Ammon's horn (tissue), 1 donor: ENCODE data around the gene MACF1.

Experiments used
- DNase-seq: peaks from one replicate; pipeline ENCODE4 v3.0.0-alpha.2; 2016; ENCODE audit warnings: low spot score

MACF1 gene

GRCh38 chr1:39360731-39361130 is 156.2 kb downstream of the MACF1 start:
- no peak for DNase-seq

DNA sequence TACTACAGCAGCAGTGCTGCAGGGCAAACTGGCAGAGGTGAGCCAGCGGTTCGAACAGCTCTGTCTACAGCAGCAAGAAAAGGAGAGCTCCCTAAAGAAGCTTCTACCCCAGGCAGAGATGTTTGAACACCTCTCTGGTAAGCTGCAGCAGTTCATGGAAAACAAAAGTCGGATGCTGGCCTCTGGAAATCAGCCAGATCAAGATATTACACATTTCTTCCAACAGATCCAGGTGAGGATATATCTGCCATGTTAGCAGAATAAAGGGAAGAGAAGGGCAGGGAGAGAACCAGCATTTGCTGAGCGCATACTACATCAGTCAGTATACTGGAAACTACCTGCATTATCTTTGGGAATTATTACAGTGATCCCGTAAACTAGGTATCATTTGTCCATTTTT is 157.0 kb downstream of the MACF1 start:
- DNase-seq, result no peak

DNA sequence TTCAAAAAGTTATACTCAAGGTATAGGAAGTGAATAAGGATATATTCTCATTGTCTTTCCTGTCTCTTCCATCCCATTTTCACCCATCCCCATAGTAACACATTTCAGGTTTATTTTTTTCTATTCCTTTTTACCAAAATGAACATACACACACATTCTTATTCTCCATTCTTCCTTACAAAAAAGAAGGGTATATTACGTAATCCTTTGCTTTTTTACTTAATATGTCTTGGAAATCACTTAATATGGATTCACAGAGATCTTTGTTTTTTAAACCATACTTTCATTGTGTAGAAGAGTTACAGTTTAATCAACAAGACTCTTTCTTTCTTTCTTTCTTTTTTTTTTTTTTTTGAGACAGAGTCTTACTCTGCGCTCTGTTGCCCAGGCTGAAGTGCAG is 158.8 kb downstream of the MACF1 start:
- DNase-seq, result no peak

GRCh38 chr1:39368045-39368444 is 163.6 kb downstream of the MACF1 start:
- no peak for DNase-seq

GRCh38 chr1:39369565-39369964 is 165.1 kb downstream of the MACF1 start:
- DNase-seq, result no peak

DNA sequence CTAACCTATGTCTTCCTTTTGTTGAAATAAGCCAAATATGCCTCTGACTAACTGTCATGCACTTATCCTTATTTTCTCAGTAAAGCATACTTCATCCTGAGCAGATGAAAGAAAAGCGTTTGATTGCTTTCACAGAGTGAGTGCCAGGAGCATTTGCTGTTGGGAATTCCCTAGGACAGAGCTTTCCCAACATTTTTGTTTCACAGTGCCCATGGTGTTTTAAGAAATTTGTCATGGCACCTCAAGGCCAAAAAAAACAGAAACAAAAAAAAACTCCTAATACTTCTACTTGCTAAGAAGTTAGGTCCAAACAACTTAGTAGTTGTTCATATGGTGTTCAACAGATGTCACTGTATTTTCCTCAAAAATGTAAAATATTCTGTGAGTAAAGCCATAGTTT is 166.1 kb downstream of the MACF1 start:
- DNase-seq, result no peak

- DNase-seq, result no peak
Measured at GRCh38 chr1:39372105-39372504, 167.6 kb downstream of the MACF1 start.

- DNase-seq, result no peak
Measured at GRCh38 chr1:39376656-39377055, 172.2 kb downstream of the MACF1 start.

- no peak for DNase-seq
Measured at GRCh38 chr1:39378377-39378776, 173.9 kb downstream of the MACF1 start.

DNA sequence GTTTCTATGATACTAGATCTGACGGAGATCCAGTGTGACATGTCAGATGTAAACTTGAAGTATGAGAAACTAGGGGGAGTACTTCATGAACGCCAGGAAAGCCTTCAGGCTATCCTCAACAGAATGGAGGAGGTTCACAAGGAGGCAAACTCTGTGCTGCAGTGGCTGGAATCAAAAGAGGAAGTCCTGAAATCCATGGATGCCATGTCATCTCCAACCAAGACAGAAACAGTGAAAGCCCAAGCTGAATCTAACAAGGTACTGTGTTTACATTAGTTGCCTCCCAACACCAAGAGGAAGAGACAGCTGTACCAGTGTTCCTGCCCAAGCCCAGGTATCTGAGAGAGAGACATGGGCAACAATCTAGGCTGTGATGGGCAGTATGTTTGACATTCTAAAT is 174.7 kb downstream of the MACF1 start:
- DNase-seq, result no peak

DNA sequence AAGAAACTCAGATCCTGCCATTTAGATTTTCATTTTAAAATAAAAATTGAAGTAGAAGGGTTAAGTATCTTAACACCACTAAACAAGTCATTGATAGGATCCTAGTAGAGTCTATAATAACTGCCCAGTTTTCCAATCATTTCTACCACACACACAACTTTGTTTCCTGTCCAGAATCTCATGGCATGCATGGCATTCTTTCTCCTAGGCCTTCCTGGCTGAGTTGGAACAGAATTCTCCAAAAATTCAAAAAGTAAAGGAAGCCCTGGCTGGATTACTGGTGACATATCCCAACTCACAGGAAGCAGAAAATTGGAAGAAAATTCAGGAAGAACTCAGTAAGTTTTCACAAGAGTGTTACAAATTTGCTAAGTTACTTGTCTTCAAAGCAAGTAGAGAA is 175.5 kb downstream of the MACF1 start:
- DNase-seq, result no peak

DNA sequence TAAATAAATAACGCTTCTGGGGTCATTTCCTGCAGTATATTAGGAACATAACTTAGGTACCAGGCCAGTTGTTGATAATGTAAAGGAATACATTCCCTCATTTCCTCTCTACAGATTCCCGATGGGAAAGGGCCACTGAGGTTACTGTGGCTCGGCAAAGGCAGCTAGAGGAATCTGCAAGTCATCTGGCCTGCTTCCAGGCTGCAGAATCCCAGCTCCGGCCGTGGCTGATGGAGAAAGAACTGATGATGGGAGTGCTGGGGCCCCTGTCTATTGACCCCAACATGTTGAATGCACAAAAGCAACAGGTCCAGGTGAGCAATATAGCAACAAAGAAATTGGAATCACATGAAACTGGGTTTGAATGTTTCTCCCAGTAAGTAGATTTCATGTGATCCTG is 177.3 kb downstream of the MACF1 start:
- DNase-seq, result no peak

DNA sequence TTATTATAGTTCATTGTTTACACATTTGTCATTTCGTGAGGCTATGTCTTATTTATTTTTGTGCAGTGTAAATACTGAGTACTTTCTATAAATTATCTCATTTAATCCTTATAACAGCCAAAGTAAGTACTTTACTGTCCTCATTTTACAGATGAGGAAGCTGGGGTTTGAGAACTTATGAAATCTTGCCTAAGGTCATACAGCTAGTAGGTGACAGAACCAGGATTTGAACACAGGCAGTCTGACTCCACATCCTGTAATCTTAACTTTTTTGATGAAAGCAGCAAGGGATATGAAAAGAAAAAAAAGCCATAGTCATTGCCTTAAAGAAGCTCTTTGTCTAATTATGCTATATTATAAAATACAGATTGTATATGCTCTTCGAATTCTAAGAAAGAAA is 179.8 kb downstream of the MACF1 start:
- no peak for DNase-seq

- DNase-seq, result no peak
Measured at GRCh38 chr1:39385067-39385988, 180.8 kb downstream of the MACF1 start.

DNA sequence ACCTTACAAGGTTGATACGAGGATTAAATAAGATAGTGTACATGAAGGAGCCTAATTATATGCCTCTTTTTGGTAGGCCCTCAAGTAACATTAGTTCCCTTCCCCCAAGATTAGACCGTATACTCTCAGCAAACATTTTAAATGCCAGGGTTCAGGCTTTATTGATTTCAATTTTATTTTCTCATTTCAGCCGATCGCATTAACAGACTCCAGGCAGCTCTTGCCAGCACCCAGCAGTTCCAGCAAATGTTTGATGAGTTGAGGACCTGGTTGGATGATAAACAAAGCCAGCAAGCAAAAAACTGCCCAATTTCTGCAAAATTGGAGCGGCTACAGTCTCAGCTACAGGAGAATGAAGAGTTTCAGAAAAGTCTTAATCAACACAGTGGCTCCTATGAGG is 182.5 kb downstream of the MACF1 start:
- DNase-seq, result no peak

DNA sequence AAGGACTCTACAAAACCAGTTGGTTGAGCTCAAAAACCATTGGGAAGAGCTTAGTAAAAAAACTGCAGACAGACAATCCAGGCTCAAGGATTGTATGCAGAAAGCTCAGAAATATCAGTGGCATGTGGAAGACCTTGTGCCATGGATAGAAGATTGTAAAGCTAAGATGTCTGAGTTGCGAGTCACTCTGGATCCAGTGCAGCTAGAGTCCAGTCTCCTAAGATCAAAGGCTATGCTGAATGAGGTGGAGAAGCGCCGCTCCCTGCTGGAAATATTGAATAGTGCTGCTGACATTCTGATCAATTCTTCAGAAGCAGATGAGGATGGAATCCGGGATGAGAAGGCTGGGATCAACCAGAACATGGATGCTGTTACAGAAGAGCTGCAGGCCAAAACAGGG is 183.0 kb downstream of the MACF1 start:
- DNase-seq, result no peak

DNA sequence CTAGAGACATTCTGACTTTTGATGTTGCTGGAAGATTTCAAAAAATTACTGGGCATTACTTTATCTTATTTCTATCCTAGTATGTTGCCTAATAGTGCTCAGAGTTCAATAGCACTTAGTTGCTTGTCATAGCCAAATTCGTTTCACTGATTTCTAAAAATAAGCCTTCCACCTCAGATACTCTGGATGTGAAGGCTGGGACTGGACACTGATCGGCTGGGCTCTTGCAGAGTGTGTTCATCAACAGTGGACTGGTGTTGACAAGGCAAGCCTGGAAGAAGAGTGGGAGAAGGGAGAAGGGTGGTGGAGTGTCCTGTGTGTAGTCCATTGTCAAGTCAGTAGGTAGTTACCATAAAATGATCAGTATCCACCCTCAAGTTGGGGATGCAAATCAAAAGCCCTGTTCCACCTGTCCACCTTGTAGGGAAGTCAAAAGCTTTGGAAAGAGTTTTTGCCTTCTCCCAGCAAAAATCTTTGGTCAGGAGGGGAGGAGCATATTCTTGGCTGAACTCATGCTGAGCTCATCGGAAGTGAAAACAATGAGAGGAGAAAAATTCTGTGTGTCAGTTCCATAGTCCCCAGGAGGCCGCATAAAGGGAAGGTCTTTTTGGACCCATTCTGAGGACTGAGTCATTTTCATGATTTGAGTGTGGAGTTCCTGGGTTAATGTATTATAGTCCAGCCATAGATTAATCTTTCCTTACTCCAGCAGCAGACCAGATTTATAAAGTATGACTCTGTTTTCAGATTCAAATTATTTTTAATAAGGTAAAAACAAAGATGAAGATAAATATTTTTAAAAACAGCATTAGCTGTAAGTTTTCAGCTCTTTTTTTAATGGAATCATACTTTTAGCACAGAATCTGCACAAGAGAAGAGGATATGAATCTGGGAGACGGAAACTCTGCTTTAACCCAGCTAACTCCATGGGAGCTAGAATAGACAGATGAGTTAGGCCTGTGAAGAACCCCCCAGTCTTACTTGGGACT is 187.5 kb downstream of the MACF1 start:
- peak; percentile 51 for DNase-seq

- DNase-seq, result no peak
Measured at GRCh38 chr1:39392851-39393573, 188.5 kb downstream of the MACF1 start.

DNA sequence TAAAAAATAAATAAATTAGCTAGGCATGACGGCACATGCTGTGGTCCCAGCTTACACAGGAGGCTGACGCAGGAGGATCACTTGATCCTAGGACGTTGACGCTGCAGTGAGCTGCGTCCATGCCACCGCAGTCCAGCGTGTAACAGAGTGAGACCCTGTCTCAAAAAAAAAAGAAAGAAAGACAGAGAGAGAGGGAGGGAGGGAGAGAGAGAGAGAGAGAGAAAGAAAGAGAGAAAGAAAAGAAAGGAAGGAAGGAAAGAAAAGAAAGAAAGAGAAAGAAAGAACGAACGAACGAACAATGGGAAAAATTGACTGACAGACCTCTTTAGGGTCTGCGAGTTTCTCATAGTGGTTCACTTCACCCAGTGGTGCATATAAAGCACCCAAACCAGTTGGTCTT is 189.2 kb downstream of the MACF1 start:
- no peak for DNase-seq

DNA sequence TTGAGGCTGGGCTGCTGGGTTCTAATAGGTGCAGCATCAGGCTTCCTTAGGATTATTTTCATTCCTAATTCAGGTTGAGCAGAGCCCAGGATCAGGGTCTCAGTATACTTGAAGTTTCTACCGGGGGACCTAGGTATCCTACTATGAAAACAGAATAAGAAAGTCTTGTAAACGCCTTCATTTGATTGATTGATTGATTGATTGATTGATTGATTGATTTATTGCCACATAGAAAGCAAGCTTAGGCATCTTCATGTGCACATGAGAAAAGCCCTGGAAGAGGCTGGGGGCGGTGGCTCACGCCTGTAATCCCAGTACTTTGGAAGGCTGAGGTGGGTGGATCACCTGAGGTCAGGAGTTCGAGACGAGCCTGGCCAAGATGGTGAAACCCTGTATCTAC is 189.6 kb downstream of the MACF1 start:
- no peak for DNase-seq

- DNase-seq, result no peak
Measured at GRCh38 chr1:39394598-39394997, 190.1 kb downstream of the MACF1 start.

- DNase-seq, result no peak
Measured at GRCh38 chr1:39395357-39395831, 190.9 kb downstream of the MACF1 start.
